Measurements from ENCODE around the gene UBE3D. TPM values are rescaled to one million over a fixed set of nuclear protein-coding genes. Genes with fewer than 3 reads are reported as not detected.

Gene UBE3D
- total and polyA plus RNA-seq, 2 of the 8 experiments (the other 6 are each of a cell fraction or from before 2014, with no cell fraction given) = 5.7 to 16.3 TPM

- no peak for FAIRE-seq
- TF ChIP-seq TAF1 (IDR thresholded peaks at IDR 0.05; ENCODE audit: low read depth, low read length) (no peak), SAP30 (IDR thresholded peaks at IDR 0.05; ENCODE audit: insufficient read depth, insufficient replicate concordance, low read length) (no peak), USF2 (IDR thresholded peaks at IDR 0.05; ENCODE audit: low read length) (no peak), ASH2L (IDR thresholded peaks at IDR 0.05; ENCODE audit: low read length) (no peak), CTBP2 (IDR thresholded peaks at IDR 0.05; ENCODE audit: borderline replicate concordance, insufficient read depth, insufficient read length, low read length) (no peak), RFX5 (IDR thresholded peaks at IDR 0.05; ENCODE audit: borderline replicate concordance, low read depth, low read length) (no peak), SIRT6 (IDR thresholded peaks at IDR 0.05; ENCODE audit: low read length) (no peak), RNF2 (IDR thresholded peaks at IDR 0.05; ENCODE audit: borderline replicate concordance, low read depth, low read length, missing control alignments, poor library complexity, severe bottlenecking) (no peak), GTF2F1 (IDR thresholded peaks at IDR 0.05; ENCODE audit: borderline replicate concordance, low read depth, low read length) (no peak), SUZ12 (IDR thresholded peaks at IDR 0.05; ENCODE audit: low read length) (no peak)
Observed at GRCh38 chr6:82906951-82907350, 158.7 kb downstream of the UBE3D start.

More at GRCh38 chr6:82906951-82907350, 158.7 kb downstream of the UBE3D start:
- H3K36me3 ChIP-seq (ENCODE audit: control insufficient read depth in 2 of 4, insufficient read depth in 4 of 4, low read length in 3 of 4) = no peaks in the 10 kb centered on the region
- H3K27me3 ChIP-seq (replicated peaks in 1 of 4; ENCODE audit: control insufficient read depth in 3 of 4, extremely low read depth in 1 of 4, insufficient read depth in 3 of 4, low read length in 3 of 4) = no peaks in the 10 kb centered on the region
- H2BK20ac ChIP-seq (ENCODE audit: low read length) = no peak overlapping the region
- no peak for DNase-seq (ENCODE audit: low read depth in 1 of 2, low spot score in 2 of 2)
- no peak overlapping the region for H3K18ac ChIP-seq (ENCODE audit: extremely low read depth, low read length)
- 70% methylated on average over 1 of the region's 1 CpG; no CpG with 5 or more reads in 1 of the 2 experiments for whole genome bisulfite sequencing, 2 experiments (ENCODE audit: extremely low coverage in 1 of 2, insufficient coverage in 1 of 2, insufficient read length in 1 of 2, insufficient replicate concordance in 2 of 2, low coverage in 1 of 2, low lambda C conversion rate in 2 of 2, missing lambda C conversion rate in 1 of 2)
- no peak overlapping the region for H2BK12ac ChIP-seq (ENCODE audit: low read depth, low read length)
- no peak overlapping the region for H2AFZ ChIP-seq (ENCODE audit: low read length)
- no peak overlapping the region for H3K56ac ChIP-seq (replicated peaks; ENCODE audit: insufficient read length, low read depth, low read length)
- no peak overlapping the region for H3K27ac ChIP-seq (ENCODE audit: low read depth, low read length)
- no peak overlapping the region for H4K91ac ChIP-seq (replicated peaks; ENCODE audit: insufficient read length, low read length)
- H2BK120ac ChIP-seq (replicated peaks; ENCODE audit: low read depth, low read length) = no peak overlapping the region
- H3K79me2 ChIP-seq (ENCODE audit: control insufficient read depth in 1 of 2, insufficient read depth in 2 of 2, low read length in 2 of 2) = no peaks in the 10 kb centered on the region
- CTCF ChIA-PET (ENCODE audit: partially characterized antibody) = no interaction called here
- no peak overlapping the region for H2BK5ac ChIP-seq (ENCODE audit: low read depth, low read length)
- H3K79me1 ChIP-seq (ENCODE audit: low read depth, low read length) = no peaks in the 10 kb centered on the region
- H2AK5ac ChIP-seq (ENCODE audit: low read depth, low read length) = no peak overlapping the region
- H4K5ac ChIP-seq (ENCODE audit: insufficient read length, low read depth, low read length) = no peak overlapping the region
- POLR2A ChIA-PET (ENCODE audit: partially characterized antibody) = no interaction called here
- no peak overlapping the region for H4K8ac ChIP-seq (ENCODE audit: extremely low read depth, insufficient read depth, low read length)
- no peak overlapping the region for H3K4ac ChIP-seq (replicated peaks; ENCODE audit: insufficient read length, low read depth, low read length)
- H3K9ac ChIP-seq (replicated peaks in 1 of 4; ENCODE audit: extremely low read depth in 1 of 4, low read depth in 3 of 4, low read length in 3 of 4) = no peak overlapping the region
- no peak overlapping the region for H3K14ac ChIP-seq (ENCODE audit: insufficient read length)
- no peaks in the 10 kb centered on the region for H3K4me1 ChIP-seq (replicated peaks in 1 of 4; ENCODE audit: control insufficient read depth in 3 of 4, insufficient read depth in 4 of 4, low read length in 3 of 4)
- H2BK15ac ChIP-seq (ENCODE audit: low read length) = no peak overlapping the region
- H3K4me2 ChIP-seq (ENCODE audit: insufficient read depth in 1 of 2, low read depth in 2 of 2, low read length in 2 of 2) = no peak overlapping the region
- no peaks in the 10 kb centered on the region for H4K20me1 ChIP-seq (replicated peaks in 1 of 2; ENCODE audit: control insufficient read depth in 1 of 2, insufficient read depth in 2 of 2, low read length in 2 of 2)
- H3K9me3 ChIP-seq (ENCODE audit: insufficient read depth in 2 of 2, low read depth in 1 of 2, low read length in 1 of 2) = no peaks in the 10 kb centered on the region
- no peak overlapping the region for H3K23ac ChIP-seq (ENCODE audit: insufficient read length)
- H3K23me2 ChIP-seq (ENCODE audit: low read depth, low read length) = no peaks in the 10 kb centered on the region; the same call in 1 of the 2 replicates
- H3K4me3 ChIP-seq (ENCODE audit: extremely low read depth in 1 of 4, insufficient read depth in 2 of 4, low read depth in 3 of 4, low read length in 4 of 4) = no peak overlapping the region

Measured in H1 (cell line).